Lower leg skin (tissue), 4 donors: ENCODE measurements around the gene NAV2. TPM values are rescaled to one million over a fixed set of nuclear protein-coding genes. Genes with fewer than 3 reads are reported as not detected.
A peak's percentile ranks its signal among the peaks of the same experiment; 100 is the strongest.

Source experiments
- DNase-seq, 2 donors: peaks; one replicate each; pipeline ENCODE4 v3.0.0-alpha.2; 2019; ENCODE audit warnings: low spot score in 2 of 2
- H3K4me3 ChIP-seq: fragments of 200-600 bp; sonication (generic); 2 replicates; pipeline ENCODE4 v1.5.1; 2017; ENCODE audit warnings: mild to moderate bottlenecking, low read depth; ENCODE audit not compliant: poor library complexity, severe bottlenecking
- POLR2A ChIP-seq, 2 donors: fragments of 450-650 bp; IDR thresholded peaks; one replicate each; pipeline ENCODE4 v1.6.1; 2016 to 2017; ENCODE audit warnings: antibody characterized with exemption in 2 of 2, mild to moderate bottlenecking in 1 of 2, moderate library complexity in 1 of 2
- WGBS, 2 donors: methylation state at CpG; one replicate each; pipeline ENCODE4 v1.1.5; 2018; 5-methylcytosine and 5-hydroxymethylcytosine counted together
- intact Hi-C: fragments of 100-400 bp; cut with DNase I; formaldehyde crosslinking; loops from one replicate; pipeline ENCODE4 v1.15.0; 2023; ENCODE audit warnings: low total_unique reads
- total RNA-seq, 4 donors: library from RNA; depleted of rRNA; stranded (reverse); fragments of >200 nt; gene quantifications; one replicate each; pipeline ENCODE4 v1.1.0, GENCODE V29; 2016
- TF ChIP-seq, protein P1 (sequence below), 3 donors: fragments of 450-650 bp; IDR thresholded peaks; one replicate each; pipeline ENCODE4 v1.5.1; 2016; ENCODE audit warnings: antibody characterized with exemption in 3 of 3, mild to moderate bottlenecking in 3 of 3, moderate library complexity in 2 of 3

NAV2 gene
- total RNA-seq, 4 donors from 2014 or later: 5.8 to 30.7 (median 21.0) TPM

DNA sequence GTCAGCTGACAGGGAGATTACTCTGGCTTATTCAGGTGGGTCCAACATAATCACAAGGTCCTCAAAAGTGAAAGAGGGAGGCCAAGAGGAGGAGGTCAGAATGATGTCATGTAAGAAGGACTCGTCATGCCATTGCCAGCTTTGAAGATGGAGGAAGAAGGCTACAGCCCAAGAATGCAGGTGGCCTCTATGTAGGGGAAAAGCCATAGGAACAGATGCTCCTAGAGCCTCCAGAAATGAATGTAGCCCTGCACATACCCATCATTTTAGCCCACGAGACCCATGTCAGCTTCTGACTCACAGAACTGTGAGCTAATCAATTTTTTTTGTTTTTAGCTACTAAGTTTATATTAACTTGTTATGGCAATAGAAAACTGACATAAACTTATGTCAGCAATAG, 276.6 kb downstream of the NAV2 start:
- no peak for DNase-seq
- intact Hi-C loops: no loop called here
- TF ChIP-seq, protein P1, sequence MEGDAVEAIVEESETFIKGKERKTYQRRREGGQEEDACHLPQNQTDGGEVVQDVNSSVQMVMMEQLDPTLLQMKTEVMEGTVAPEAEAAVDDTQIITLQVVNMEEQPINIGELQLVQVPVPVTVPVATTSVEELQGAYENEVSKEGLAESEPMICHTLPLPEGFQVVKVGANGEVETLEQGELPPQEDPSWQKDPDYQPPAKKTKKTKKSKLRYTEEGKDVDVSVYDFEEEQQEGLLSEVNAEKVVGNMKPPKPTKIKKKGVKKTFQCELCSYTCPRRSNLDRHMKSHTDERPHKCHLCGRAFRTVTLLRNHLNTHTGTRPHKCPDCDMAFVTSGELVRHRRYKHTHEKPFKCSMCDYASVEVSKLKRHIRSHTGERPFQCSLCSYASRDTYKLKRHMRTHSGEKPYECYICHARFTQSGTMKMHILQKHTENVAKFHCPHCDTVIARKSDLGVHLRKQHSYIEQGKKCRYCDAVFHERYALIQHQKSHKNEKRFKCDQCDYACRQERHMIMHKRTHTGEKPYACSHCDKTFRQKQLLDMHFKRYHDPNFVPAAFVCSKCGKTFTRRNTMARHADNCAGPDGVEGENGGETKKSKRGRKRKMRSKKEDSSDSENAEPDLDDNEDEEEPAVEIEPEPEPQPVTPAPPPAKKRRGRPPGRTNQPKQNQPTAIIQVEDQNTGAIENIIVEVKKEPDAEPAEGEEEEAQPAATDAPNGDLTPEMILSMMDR (IDR thresholded peaks at IDR 0.05): no peak
- TF ChIP-seq POLR2A (IDR thresholded peaks at IDR 0.05): no peak
- 81 to 91% methylated on average over 2 of the region's 2 CpGs for WGBS, 2 donors
- no peak overlapping the region for H3K4me3 ChIP-seq

DNA sequence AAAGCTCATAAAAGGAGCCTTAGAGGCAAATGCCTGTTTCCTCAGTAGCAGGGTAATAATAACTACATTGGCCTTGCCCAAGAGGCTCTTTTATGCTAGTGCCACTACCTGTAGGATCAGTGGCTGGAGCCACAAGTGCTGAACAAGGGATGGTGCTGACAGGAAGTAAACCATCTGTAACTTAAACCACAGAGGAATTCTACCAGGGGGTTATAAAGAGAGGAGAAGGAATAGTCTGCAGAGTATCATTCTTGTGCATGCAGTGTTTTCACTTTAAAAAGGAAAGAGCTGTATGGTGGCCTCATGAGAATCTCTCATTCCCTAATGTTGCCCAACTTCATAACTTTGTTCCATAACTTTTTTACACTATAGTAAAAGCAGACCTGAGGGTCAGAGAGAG, 279.5 kb downstream of the NAV2 start:
- no peak for TF ChIP-seq POLR2A (IDR thresholded peaks at IDR 0.05)
- TF ChIP-seq, protein P1 (IDR thresholded peaks at IDR 0.05): no peak
- DNase-seq: no peak
- H3K4me3 ChIP-seq: no peak overlapping the region
- intact Hi-C loops: no loop called here

DNA sequence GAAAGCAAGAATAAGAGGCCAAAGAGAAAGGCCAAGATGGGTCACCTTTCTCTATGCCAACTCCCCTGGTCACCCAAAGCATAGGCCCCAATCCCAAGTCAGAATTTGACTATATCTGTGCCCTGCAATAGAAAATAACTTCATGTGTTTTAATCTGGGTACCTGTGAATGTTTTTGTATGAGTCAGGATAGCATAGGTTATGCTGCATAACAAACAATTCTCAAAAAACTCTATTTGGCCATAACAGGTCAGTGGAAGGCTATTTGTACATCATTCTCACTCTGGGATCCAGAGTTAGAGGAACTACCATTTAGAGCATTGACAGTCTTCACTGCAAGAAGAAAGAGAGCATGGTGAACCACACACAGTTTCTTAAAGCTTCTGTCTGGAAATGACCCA, 280.4 kb downstream of the NAV2 start:
- TF ChIP-seq POLR2A (IDR thresholded peaks at IDR 0.05): no peak
- TF ChIP-seq, protein P1 (IDR thresholded peaks at IDR 0.05): no peak
- intact Hi-C loops: no loop called here

DNA sequence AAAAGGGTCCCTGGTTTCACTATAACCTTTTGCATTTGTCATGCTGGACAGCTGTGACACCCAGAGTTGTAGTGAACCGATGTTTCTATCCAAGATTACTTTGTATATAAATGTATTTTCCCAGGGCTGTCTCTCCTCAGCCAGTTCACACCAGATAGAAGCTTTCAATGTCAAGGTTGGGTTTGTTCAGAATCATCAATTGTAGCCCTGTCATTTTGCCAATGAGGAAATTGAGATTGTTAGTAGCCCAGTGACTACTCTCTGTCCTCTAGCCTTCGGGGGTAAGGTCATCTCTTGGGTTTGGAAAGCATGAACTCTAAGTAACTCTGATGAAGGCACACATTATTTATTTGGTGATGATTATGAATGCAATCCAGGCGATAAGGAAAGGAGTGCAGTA, 282.0 kb downstream of the NAV2 start:
- no peak for DNase-seq
- H3K4me3 ChIP-seq: no peak overlapping the region
- 88 to 90% methylated on average over 3 of the region's 3 CpGs for WGBS, 2 donors
- no peak for TF ChIP-seq POLR2A (IDR thresholded peaks at IDR 0.05)
- TF ChIP-seq, protein P1 (IDR thresholded peaks at IDR 0.05): no peak
- intact Hi-C loops: no loop called here

More for the DNA sequence above, 280.4 kb downstream of the NAV2 start:
- no peak for DNase-seq
- no peak overlapping the region for H3K4me3 ChIP-seq

DNA sequence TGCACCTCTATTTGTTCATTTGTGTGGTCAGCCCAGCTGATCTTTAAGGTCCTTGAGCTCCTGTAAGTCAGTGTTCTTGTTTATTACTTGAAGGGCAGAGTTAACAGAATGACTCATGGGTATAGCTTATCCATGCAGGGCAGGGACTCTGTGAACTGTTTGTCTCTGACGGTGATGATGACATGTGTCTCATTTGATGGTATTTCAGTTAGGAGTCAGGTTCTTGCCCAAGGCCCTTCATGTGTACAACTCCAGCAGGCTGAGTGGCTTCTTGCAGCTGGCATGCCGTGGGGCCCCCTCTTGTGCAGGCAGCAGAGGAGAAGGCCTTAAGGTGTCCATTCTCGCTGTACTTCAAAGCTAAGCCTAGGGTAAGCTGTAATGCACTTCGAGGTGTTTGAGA, 282.5 kb downstream of the NAV2 start:
- DNase-seq: peak in 1 of 2 donors; percentile 17
- no peak overlapping the region for H3K4me3 ChIP-seq
- TF ChIP-seq POLR2A (IDR thresholded peaks at IDR 0.05): no peak
- TF ChIP-seq, protein P1 (IDR thresholded peaks at IDR 0.05): no peak
- intact Hi-C loops: no loop called here
- 67% methylated on average over 4 of the region's 4 CpGs for WGBS, 2 donors

DNA sequence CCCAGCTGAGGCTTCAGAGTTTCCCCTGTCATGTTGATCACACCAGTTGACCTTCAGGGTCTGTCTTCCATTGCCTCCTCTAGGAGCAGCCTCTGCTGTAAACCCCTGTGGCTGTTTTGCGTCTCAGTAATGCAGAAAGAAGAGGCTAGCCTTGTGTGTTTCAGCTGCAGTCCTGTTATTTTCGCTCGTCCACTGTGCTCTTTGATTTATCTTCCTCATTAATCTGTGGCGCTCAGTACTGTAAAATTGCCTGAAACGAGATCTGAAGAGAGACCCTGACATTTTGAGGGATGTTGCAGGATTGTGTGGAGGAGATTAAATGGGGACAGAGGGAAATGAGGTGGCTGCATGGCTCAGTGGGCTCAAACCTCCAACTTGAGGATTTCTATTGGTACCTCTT, 283.9 kb downstream of the NAV2 start:
- 79 to 91% methylated on average over 5 of the region's 5 CpGs for WGBS, 2 donors
- no peak for DNase-seq
- H3K4me3 ChIP-seq: no peak overlapping the region
- intact Hi-C loops: no loop called here
- TF ChIP-seq, protein P1 (IDR thresholded peaks at IDR 0.05): no peak
- no peak for TF ChIP-seq POLR2A (IDR thresholded peaks at IDR 0.05)
